Activated CD4-positive, CD25-positive, alpha-beta regulatory T cell treated with anti-CD3 and anti-CD28 coated beads, Interleukin-2, amount 50 U/mL, for 72 hours (primary cell): ENCODE measurements around the gene ANGPTL3.
"Not testable (repeated sequence)": the region's sequence is repeated elsewhere in the genome, so short reads cannot be mapped to it uniquely, and the experiment has no call there.

Experiments
- DNase-seq: peaks from one replicate; pipeline ENCODE4 v3.0.0; 2021

The ANGPTL3 gene, protein sequence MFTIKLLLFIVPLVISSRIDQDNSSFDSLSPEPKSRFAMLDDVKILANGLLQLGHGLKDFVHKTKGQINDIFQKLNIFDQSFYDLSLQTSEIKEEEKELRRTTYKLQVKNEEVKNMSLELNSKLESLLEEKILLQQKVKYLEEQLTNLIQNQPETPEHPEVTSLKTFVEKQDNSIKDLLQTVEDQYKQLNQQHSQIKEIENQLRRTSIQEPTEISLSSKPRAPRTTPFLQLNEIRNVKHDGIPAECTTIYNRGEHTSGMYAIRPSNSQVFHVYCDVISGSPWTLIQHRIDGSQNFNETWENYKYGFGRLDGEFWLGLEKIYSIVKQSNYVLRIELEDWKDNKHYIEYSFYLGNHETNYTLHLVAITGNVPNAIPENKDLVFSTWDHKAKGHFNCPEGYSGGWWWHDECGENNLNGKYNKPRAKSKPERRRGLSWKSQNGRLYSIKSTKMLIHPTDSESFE

GRCh38 chr1:62597281-62597680 lies at the start of gene ANGPTL3:
Gene ANGPTL3 (plus strand): TSS chr1:62597520. CDS start chr1:62597567, 47 bp downstream.
- DNase-seq: no peak

DNA sequence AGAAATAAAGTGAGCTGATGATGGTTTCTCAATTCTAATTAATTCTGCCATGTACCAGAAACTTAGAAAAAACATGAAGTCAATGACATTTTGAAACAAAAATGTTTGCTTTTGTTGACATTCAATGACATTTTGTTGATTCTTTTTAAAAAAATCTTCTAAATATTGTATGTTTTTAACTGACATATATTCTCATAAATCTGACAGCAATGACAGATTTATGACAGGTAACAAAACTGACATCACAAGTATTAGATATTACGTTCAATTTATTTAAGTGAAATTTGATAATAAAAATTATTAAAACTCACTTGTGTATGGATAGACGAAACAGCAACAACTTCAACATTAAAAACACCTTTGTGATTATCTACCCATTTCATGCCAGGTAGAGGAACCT lies 36.0 kb upstream of the ANGPTL3 start:
- no peak for DNase-seq

- not testable (repeated sequence) for DNase-seq
Measured at GRCh38 chr1:62567182-62567581, 30.1 kb upstream of the ANGPTL3 start.

DNA sequence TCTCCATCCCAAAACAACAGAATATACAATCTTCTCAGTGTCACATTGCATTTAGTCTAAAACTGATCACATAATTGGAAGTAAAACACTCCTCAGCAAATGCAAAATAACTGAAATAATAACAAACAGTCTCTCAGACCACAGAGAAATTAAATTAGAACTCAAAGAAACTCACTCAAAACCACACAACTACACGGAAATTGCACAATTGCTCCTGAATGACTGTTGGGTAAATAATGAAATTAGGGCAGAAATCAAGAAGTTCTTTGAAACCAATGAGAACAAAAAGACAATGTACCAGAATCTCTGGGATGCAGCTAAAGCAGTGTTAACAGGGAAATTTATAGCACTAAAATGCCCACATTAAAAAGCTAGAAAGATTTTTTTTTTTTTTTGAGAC lies 29.4 kb upstream of the ANGPTL3 start:
- DNase-seq: not testable (repeated sequence)

- not testable (repeated sequence) for DNase-seq
Measured at GRCh38 chr1:62571517-62571916, 25.8 kb upstream of the ANGPTL3 start.

- no peak for DNase-seq
Measured at GRCh38 chr1:62572476-62572875, 24.8 kb upstream of the ANGPTL3 start.

DNA sequence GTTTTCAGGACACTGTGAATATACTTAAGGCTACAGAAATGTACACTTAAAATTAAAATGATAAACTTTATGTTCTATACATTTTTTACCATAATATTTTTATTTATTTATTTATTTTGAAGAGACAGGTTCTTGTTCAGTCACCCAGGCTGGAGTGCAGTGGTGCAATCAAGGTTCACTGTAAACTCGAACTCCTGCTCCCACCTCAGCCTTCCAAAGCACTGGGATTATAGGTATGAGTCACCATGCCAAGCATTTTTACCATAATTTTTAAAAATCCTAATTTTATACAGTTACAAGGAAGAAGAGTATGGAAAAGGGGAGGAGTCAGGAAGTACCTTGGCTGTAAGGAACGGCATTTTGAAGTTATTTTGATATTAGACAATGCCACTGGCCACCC lies 23.6 kb upstream of the ANGPTL3 start:
- DNase-seq: no peak

GRCh38 chr1:62585469-62586155 lies 11.7 kb upstream of the ANGPTL3 start:
- no peak for DNase-seq

- DNase-seq: no peak
Measured at GRCh38 chr1:62588000-62588399, 9.3 kb upstream of the ANGPTL3 start.

DNA sequence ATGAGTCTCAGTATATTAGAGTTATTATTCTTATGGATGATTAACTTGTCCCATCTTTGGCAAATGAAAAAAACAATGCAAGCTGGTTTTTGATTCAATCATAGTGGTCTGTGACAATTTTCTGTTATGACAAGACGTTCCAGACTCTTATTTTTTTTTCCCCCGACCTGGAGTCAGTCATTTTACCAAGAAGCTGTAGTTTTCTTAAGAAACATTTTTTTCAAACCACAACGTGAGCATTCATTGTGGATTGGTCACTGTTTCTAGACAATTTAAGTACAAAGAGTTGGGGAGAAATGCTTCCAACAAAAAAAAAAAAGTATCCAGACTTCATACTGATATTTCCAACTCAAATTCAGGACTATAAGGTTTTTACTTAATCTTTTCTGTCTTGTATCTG lies 8.0 kb upstream of the ANGPTL3 start:
- no peak for DNase-seq

DNA sequence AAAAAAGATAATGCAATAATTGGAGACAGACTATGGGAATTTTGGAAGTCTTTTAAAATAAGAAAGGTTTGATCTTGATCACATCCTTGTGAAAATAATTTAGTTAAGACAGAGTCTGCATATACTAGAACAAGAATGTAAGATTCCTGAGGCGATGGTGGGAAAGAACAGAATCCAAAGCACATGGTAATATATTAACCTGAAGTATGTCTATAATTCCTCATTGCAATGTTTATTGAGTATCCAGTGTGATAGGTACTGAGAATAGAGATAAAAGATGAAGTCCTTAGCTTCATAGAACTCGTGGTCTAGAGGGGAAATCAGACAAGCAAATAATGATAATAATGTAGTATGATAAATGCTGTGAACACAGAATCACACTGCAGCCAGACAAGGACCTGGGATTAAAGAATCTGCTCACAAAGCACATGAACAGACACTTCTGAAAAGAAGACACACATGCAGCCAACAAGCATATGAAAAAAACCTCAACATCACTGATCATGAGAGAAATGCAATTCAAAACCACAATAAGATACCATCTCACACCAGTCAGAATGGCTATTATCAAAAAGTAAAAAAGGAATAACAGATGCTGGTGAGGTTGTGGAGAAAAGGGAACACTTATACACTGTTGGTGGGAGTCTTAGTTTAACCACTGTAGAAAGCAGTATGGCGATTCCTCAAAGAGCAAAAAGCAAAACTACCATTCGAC lies 6.9 kb upstream of the ANGPTL3 start:
- DNase-seq: no peak

DNA sequence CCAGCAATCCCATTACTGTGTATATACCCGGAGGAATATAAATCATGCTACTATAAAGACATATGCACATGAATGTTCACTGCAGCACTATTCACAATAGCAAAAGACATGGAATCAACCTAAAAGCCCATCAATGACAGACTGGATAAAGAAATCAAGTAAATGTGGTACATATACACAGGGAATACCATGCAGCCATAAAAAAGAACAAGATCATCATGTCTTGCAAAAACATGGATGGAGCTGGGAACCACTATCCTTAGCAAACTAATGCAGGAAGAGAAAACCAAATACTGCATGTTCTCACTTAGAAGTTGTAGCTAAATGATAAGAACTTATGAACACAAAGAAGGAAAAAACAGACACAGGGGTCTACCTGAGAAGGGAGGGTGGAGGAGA lies 6.4 kb upstream of the ANGPTL3 start:
- no peak for DNase-seq

- no peak for DNase-seq
Measured at GRCh38 chr1:62593825-62594394, 3.4 kb upstream of the ANGPTL3 start.

DNA sequence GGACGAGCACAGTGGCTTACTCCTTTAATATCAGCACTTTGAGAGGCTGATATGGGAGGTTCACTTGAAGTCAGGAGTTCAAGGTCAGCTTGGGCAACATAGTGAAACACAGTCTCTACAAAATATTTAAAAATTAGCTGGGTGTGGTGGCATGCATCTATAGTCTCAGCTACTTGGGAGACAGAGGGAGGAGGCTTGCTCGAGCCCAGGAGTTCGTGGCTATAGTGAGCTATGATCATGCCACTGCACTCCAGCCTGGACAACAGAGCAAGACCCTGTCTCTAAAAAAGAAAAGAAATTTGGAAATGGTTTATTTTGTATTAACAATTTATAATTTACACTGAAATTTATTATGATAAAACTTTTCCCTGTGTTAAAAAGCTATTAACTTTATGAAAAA lies 1.7 kb upstream of the ANGPTL3 start:
- DNase-seq: no peak

- no peak for DNase-seq
Measured at GRCh38 chr1:62599044-62599443, 1.7 kb downstream of the ANGPTL3 start.

DNA sequence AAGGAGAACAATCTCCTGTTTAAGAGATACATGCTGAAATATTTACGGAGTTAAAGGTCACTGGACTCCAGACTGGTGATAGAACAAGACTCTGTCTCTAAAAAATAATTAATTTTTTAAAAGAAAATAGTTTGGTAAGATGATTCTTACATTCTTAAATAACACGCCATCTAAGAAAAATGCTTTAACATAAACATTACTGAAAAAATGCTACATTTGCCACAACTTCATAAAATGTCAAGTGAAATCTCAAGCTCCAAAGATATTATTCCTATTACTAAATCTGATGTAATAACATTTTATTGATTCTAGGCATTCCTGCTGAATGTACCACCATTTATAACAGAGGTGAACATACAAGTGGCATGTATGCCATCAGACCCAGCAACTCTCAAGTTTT lies 4.1 kb downstream of the ANGPTL3 start:
- no peak for DNase-seq

- DNase-seq: no peak
Measured at GRCh38 chr1:62608905-62609304, 11.6 kb downstream of the ANGPTL3 start.

DNA sequence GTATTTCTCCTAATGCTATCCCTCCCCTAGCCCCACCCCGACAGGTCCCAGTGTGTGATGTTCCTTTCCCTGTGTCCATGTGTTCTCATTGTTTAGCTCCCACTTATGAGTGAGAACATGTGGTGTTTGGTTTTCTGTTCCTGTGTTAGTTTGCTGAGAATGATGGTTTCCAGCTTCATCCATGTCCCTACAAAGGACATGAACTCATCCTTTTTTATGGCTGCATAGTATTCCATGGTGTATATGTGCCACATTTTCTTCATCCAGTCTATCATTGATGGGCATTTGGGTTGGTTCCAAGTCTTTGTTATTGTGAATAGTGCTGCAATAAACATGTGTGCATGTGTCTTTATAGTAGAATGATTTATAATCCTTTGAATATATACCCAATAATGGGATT lies 13.3 kb downstream of the ANGPTL3 start:
- not testable (repeated sequence) for DNase-seq

GRCh38 chr1:62612770-62613169 lies 15.4 kb downstream of the ANGPTL3 start:
- no peak for DNase-seq

DNA sequence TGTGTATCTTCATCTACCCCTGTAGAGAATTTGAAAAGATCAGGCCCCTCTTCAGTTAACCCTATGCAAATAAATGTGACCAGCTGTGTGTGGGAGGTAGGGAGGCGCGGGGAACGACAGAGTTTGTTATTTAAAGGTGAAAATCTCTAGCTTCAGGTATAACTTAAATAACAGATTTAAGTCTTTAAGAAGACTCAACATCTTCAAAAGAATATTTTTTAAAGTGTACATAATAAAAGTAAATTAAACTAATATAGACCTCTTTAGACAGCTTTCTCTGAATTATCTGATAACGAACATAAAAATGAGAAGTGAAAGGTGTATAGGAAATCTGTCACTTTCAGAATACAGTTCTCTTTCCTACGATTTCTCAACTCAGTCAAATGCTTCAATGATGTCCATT lies 16.0 kb downstream of the ANGPTL3 start:
- no peak for DNase-seq

DNA sequence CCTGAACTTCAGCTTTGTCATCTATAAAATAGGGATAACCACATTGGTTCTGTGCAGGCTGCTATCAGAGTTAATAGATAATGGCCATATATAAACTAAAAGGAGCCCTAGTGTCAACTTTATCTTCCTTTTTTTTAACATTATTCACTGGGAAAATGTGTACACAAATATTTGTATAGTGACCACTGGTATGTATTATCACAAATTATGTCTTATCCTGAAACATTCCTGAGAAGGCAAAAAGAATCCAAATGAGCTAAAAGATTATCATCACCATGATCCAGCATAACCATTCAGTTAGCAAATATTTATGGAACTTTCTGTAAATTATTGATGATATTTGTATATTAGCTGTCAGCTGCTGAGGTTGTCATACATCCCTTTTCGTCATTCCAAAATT lies 16.6 kb downstream of the ANGPTL3 start:
- no peak for DNase-seq

DNA sequence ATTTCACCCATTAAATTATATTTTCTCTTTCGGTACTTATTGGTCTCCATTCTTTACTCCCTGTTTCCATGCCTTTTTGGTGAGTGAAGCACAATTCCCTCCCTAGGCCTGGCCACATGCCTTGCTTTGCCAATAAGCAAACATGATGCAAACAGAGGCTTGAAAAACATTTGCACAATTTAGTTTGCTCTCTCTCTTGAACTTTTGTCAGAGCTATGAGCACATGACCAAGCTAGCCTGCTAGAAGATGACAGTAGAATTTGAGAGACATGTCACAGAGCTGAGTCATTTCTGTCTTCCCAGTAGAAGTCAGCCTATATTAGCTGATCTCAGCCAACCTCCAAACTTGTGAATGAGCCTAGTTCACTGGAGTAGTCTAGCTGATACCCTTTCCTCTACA lies 24.6 kb downstream of the ANGPTL3 start:
- DNase-seq: no peak

- DNase-seq: no peak
Measured at GRCh38 chr1:62625415-62625814, 28.1 kb downstream of the ANGPTL3 start.
